ENCODE results near the gene NRAP. TPM values are rescaled to one million over a fixed set of nuclear protein-coding genes. Genes with fewer than 3 reads are reported as not detected.

Gene NRAP
- total and polyA plus RNA-seq, 2 of the 8 experiments (the other 6 are each of a cell fraction or from before 2014, with no cell fraction given): not detected

- no peaks in the 10 kb centered on the region for H3K23me2 ChIP-seq (ENCODE audit: low read depth, low read length)
- ChIA-PET POLR2A (ENCODE audit: partially characterized antibody) (no interaction called here), CTCF (ENCODE audit: partially characterized antibody) (interaction anchor here (1.3 kb wide), 1 partner anchor 49 kb away, joined by 3 read pairs; no protein-coding TSS in a partner anchor)
- H3K9ac ChIP-seq (replicated peaks in 1 of 4; ENCODE audit: extremely low read depth in 1 of 4, low read depth in 3 of 4, low read length in 3 of 4): no peak overlapping the region
- H4K91ac ChIP-seq (replicated peaks; ENCODE audit: insufficient read length, low read length): no peak overlapping the region
- H4K5ac ChIP-seq (ENCODE audit: insufficient read length, low read depth, low read length): no peak overlapping the region
- H3K9me3 ChIP-seq (ENCODE audit: insufficient read depth in 2 of 2, low read depth in 1 of 2, low read length in 1 of 2): no peaks in the 10 kb centered on the region
- no peak overlapping the region for H2BK120ac ChIP-seq (replicated peaks; ENCODE audit: low read depth, low read length)
- no peak overlapping the region for H2BK15ac ChIP-seq (ENCODE audit: low read length)
- H2BK20ac ChIP-seq (ENCODE audit: low read length): no peak overlapping the region
- no peak overlapping the region for H2BK12ac ChIP-seq (ENCODE audit: low read depth, low read length)
- H3K79me2 ChIP-seq (ENCODE audit: control insufficient read depth in 1 of 2, insufficient read depth in 2 of 2, low read length in 2 of 2): no peaks in the 10 kb centered on the region
- H2AFZ ChIP-seq (ENCODE audit: low read length): peak overlapping the region; percentile 51
- H3K36me3 ChIP-seq (ENCODE audit: control insufficient read depth in 2 of 4, insufficient read depth in 4 of 4, low read length in 3 of 4): no peaks in the 10 kb centered on the region
- WGBS, 2 experiments (ENCODE audit: extremely low coverage in 1 of 2, insufficient coverage in 1 of 2, insufficient read length in 1 of 2, insufficient replicate concordance in 2 of 2, low coverage in 1 of 2, low lambda C conversion rate in 2 of 2, missing lambda C conversion rate in 1 of 2): 93% methylated on average over 4 of the region's 4 CpGs; no CpG with 5 or more reads in 1 of the 2 experiments
- no peak overlapping the region for H2BK5ac ChIP-seq (ENCODE audit: low read depth, low read length)
- no peaks in the 10 kb centered on the region for H3K79me1 ChIP-seq (ENCODE audit: low read depth, low read length)
- no peak for TF ChIP-seq NANOG (IDR thresholded peaks at IDR 0.05; ENCODE audit: insufficient read depth, low read depth, low read length, poor library complexity, severe bottlenecking)
- no peak for TF ChIP-seq BACH1 (IDR thresholded peaks at IDR 0.05; ENCODE audit: low read length)
- TF ChIP-seq ASH2L (IDR thresholded peaks at IDR 0.05; ENCODE audit: low read length): no peak
- no peak for TF ChIP-seq RNF2 (IDR thresholded peaks at IDR 0.05; ENCODE audit: borderline replicate concordance, low read depth, low read length, missing control alignments, poor library complexity, severe bottlenecking)
- no peak for TF ChIP-seq CHD2 (IDR thresholded peaks at IDR 0.05; ENCODE audit: low read length)
- no peak overlapping the region for H3K27ac ChIP-seq (ENCODE audit: low read depth, low read length)
- no peak overlapping the region for H3K56ac ChIP-seq (replicated peaks; ENCODE audit: insufficient read length, low read depth, low read length)
- no peaks in the 10 kb centered on the region for H4K20me1 ChIP-seq (replicated peaks in 1 of 2; ENCODE audit: control insufficient read depth in 1 of 2, insufficient read depth in 2 of 2, low read length in 2 of 2)
- H3K18ac ChIP-seq (ENCODE audit: extremely low read depth, low read length): no peak overlapping the region
- H3K4me2 ChIP-seq (ENCODE audit: insufficient read depth in 1 of 2, low read depth in 2 of 2, low read length in 2 of 2): no peak overlapping the region; a peak in 1 of 4 replicates
- no peaks in the 10 kb centered on the region; a peak in 1 of 7 replicates for H3K4me1 ChIP-seq (replicated peaks in 1 of 4; ENCODE audit: control insufficient read depth in 3 of 4, insufficient read depth in 4 of 4, low read length in 3 of 4)
- no peak overlapping the region for H3K14ac ChIP-seq (ENCODE audit: insufficient read length)
- H3K4ac ChIP-seq (replicated peaks; ENCODE audit: insufficient read length, low read depth, low read length): no peak overlapping the region
- no peak for FAIRE-seq
- no peak overlapping the region for H3K23ac ChIP-seq (ENCODE audit: insufficient read length)
- no peak overlapping the region for H3K4me3 ChIP-seq (ENCODE audit: extremely low read depth in 1 of 4, insufficient read depth in 2 of 4, low read depth in 3 of 4, low read length in 4 of 4)
- no peak overlapping the region for H4K8ac ChIP-seq (ENCODE audit: extremely low read depth, insufficient read depth, low read length)
- DNase-seq (ENCODE audit: low read depth in 1 of 2, low spot score in 2 of 2): no peak
- H2AK5ac ChIP-seq (ENCODE audit: low read depth, low read length): no peak overlapping the region
- no peaks in the 10 kb centered on the region for H3K27me3 ChIP-seq (replicated peaks in 1 of 4; ENCODE audit: control insufficient read depth in 3 of 4, extremely low read depth in 1 of 4, insufficient read depth in 3 of 4, low read length in 3 of 4)
These were observed 1.5 kb upstream of the NRAP start for GRCh38 chr10:113665352-113665751.
